GM20431 (cell line): ENCODE results near the gene NFE2.

Source experiments
- in situ Hi-C: fragments of 300-500 bp; cut with MseI, MboI; formaldehyde crosslinking; loops from one replicate; pipeline ENCODE4 v1.15.0; 2020; ENCODE audit warnings: low sequenced_read_pairs; ENCODE audit not compliant: unreplicated experiment

NFE2 gene

GRCh38 chr12:54311051-54311450, 10.2 kb upstream of the NFE2 start:
- in situ Hi-C loops: no loop called here

GRCh38 chr12:54306925-54307741, 6.3 kb upstream of the NFE2 start:
- in situ Hi-C loops: no loop called here

- in situ Hi-C loops: no loop called here
Observed at GRCh38 chr12:54304187-54304810, 3.5 kb upstream of the NFE2 start.

DNA sequence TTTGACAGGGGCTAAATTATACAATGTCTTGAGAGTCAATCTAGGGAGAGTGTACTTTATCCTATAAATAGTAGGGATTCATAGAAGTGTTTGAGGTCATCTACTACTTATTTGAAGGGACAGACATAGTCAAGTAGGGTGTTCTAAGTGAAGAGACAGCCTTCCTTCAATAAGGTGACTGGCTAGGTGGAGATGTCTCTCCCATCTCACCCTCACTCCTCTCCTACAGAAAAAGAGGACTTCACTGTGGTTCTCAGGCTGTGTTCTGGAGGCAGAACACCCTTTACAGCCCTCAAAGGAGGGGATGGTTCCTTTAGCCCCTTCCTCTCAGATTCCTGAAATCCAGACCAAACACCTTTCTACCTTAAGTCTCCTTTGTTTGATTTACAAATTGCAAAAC, 2.8 kb upstream of the NFE2 start:
- in situ Hi-C loops: no loop called here

DNA sequence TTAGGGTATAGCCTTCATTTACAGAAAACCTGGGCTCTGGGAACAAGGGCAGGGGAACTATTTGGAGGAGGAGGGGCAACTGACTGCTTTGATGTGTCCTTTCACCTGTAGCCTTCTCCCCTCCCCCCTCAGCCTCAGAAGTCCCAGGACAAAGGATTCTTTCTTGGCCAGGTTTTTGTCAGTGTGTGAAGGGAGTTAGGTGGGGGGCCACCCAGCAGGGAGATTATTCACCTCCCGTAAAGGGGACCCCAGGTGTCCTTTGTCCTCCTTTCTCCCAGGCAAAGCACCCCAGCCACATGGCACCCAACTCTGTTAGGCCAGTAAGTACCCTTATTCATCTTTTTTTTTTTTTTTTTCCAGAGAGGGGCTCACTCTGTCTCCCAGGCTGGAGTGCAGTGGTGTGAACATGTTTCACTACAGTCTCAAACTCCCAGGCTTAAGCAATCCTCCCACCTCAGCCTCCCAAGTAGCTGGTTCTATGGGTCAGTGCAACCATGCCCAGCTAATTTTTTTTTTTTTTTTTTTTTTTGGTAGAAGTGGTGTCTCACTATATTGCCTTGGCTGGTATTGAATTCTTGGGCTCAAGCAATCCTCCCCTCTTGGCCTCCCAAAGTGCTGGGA, 723 bp upstream of the NFE2 start:
- in situ Hi-C loops: no loop called here

- in situ Hi-C loops: no loop called here
Observed at GRCh38 chr12:54300225-54300731, 537 bp downstream of the NFE2 start.

DNA sequence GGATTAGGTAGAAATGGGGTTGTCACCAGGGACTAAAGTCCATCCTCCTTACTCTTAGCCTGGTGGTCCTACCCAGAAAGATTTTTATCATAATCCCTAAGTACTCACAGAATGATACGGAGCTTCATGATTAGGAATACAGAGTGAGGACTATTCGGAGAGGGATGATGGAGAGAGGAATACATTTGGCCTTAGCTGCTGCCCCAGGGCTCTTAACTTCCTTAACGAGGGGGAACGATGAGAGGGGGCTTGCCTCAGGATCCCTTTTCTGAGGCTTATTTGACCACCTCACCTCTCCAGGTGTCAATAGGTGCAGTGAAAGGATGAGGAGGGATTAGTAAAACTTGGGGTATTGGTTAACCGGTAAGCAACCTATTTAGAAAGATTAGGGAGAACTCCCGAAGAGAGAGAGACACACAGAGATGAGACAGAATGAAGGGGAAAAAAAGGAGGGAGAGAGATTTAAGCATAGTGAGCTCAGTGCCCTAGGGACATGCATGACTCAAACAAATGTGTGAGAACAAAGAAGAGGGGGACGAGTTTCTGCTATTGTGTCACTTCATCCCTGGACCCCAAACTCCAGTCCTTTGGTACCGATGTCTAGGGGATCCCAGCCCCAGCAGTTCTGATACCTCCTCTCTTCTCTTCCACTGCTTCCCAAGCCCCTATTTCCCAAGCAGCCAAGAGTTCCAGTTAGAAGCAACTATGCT, 1.1 kb downstream of the NFE2 start:
- in situ Hi-C loops: no loop called here

DNA sequence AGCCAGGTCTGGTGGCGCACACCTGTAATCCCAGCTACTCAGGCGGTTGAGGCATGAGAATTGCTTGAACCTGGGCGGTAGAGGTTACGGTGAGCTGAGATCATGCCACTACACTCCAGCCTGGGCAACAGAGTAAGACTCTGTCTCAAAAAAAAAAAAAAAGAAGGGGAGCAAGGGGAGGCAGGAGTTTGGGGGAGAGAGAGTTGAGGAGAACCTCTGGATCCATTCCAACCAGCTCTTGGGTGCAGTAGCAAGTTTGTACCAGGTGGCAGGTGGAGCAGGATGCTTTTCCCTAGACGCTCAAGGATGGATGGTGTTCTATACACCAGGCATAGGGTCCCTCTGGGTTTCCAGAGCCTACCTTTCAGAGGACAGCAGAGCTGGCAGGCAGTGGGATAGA, 1.9 kb downstream of the NFE2 start:
- in situ Hi-C loops: no loop called here

GRCh38 chr12:54296393-54297099, 4.3 kb downstream of the NFE2 start:
- in situ Hi-C loops: no loop called here

DNA sequence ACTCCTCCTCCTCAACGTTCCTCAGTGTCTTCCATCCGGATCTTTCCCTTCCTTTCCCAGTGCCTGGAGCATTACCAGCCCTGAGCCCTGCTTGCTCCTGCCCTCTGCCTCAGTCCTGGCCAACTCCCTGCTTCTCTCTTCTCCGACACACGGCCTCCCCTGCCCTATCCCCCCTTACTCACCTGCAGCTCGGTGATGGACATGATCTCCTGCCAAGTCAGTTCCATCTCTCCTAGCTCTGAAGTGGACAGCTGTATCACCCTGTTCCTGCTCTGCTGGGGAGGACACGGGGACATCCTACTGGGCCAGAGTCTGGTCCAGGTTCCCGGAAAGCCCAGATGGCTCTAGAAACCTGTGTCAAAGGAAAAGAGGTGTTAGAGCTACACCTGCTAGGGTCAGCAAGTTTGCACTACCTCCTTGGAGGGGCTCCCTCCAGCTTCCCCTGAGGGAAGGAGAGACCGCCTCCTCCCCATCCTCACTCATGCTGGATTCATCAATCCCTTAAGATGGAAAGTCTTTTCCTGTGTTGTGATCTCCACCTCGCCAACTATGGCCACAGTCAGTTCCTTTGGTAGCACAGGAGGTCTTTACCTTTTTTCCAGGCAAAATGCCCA, 5.8 kb downstream of the NFE2 start:
- in situ Hi-C loops: no loop called here

DNA sequence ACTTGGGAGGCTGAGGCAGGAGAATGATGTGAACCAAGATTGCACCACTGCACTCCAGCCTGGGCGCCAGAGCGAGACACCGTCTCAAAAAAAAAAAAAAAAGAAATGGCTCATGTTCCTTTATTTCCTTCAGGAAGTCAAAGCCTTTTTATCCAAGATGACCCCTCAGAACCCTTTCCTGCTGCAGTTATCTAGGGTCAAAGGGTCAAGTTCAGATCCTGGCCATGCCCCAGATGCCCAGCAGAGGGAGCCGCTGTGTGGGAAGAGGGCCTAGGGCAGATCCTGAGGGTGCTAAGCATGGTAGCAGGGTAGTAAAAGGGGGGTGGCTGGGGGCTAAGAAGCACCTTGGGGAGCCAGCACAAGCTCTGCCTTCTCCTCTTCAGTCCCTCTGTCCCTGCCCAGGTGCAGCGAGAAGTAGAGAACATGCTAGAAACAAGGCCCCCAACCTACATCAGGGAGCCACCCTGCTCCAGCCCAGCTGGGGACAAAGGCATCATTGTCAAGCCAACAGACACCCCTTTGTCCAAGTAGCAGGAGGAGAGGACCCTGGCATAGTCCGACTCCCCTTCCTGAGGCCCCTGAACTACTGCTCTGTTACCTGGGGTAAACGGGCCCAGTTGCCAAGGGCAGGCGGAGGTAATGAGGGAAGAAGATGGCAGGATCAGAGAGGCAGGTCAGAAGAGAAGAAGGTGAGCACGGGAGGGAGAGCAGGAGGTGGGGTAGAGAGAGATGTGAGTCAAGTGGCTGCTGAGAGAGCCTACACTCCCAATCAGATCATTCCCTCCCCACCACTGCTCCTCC, 6.5 kb downstream of the NFE2 start:
- in situ Hi-C loops: no loop called here

- in situ Hi-C loops: no loop called here
Observed at GRCh38 chr12:54292931-54293241, 7.9 kb downstream of the NFE2 start.

DNA sequence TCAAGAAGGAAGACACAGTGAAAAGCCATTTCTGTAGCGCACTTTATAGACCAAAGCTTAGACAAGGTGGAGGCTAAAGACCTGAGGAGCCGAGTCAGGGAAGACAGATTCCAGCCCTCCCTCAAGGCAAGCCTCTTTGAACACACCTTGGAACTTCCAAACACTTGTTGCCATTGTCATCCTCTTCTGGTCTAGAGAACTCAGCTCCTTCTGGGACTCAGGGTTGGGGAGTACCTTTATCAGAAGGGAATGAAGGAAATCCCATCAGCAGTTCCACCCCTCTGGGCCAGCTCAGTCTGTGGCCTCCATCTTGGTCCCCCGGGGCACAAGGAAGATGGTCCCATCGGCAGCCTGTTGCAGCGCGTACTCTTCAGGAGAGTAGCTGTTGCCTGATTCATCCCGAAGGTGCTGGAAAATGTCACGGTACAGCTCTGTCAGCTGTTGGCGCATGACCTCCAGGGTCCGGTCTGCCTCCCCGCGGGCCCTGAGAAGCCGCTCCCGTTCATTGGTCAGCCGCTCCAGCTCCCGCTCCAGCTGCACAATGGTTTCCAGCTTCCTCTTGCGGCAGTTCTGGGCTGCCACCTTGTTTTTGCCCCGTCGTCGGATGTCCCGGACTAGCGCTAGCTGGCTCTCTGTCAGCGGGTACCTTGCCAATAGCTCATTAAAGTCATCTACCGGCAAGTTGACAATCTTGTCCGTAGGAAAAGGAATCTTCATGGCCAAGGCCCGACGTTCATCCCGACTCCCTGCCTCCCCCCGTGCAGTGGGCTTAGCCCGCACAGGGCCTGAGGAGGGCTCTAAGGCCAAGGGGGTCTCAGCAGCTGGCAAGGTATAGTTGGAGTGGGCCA, 8.5 kb downstream of the NFE2 start:
- in situ Hi-C loops: no loop called here

- in situ Hi-C loops: no loop called here
Observed at GRCh38 chr12:54287261-54288157, 13.3 kb downstream of the NFE2 start.

- in situ Hi-C loops: no loop called here
Observed at GRCh38 chr12:54286042-54287030, 14.5 kb downstream of the NFE2 start.
